Muscle of arm (tissue), 12 donors: ENCODE data around the gene NUB1. TPM values are rescaled to one million over a fixed set of nuclear protein-coding genes. Genes with fewer than 3 reads are reported as not detected.

Source experiments
- DNase-seq: peaks from one replicate; pipeline ENCODE4 v3.0.0-alpha.2; 2013
- polyA plus RNA-seq, 12 donors: library from polyadenylated mRNA; unstranded; fragments of 120-200 nt; gene quantifications; one replicate each; pipeline ENCODE4 v1.2.1, GENCODE V29; 2013; ENCODE audit not compliant: insufficient read length in 12 of 12

The NUB1 gene
- polyA plus RNA-seq, 12 donors = 31.4 to 76.1 (median 40.6) TPM; not detected in 1

- no peak for DNase-seq
Measured at GRCh38 chr7:151402029-151402835, 60.6 kb downstream of the NUB1 start.

- no peak for DNase-seq
Measured at GRCh38 chr7:151403764-151404163, 62.2 kb downstream of the NUB1 start.

GRCh38 chr7:151404216-151405011, 62.8 kb downstream of the NUB1 start:
- no peak for DNase-seq

GRCh38 chr7:151405056-151405455, 63.4 kb downstream of the NUB1 start:
- DNase-seq = no peak

- no peak for DNase-seq
Measured at GRCh38 chr7:151405588-151405987, 64.0 kb downstream of the NUB1 start.

- DNase-seq = no peak
Measured at GRCh38 chr7:151406051-151406875, 64.7 kb downstream of the NUB1 start.

- DNase-seq = no peak
Measured at GRCh38 chr7:151406886-151407583, 65.4 kb downstream of the NUB1 start.

GRCh38 chr7:151408498-151408838, 66.9 kb downstream of the NUB1 start:
- no peak for DNase-seq

GRCh38 chr7:151408839-151409666, 67.4 kb downstream of the NUB1 start:
- no peak for DNase-seq

- no peak for DNase-seq
Measured at GRCh38 chr7:151409667-151410404, 68.2 kb downstream of the NUB1 start, which contains the start of gene WDR86. WDR86 (minus strand) TSS chr7:151410038; CDS start chr7:151409589, 449 bp downstream.

- no peak for DNase-seq
Measured at GRCh38 chr7:151410405-151411390, 69.1 kb downstream of the NUB1 start.

- no peak for DNase-seq
Measured at GRCh38 chr7:151411551-151411950, 69.9 kb downstream of the NUB1 start.

- no peak for DNase-seq
Measured at GRCh38 chr7:151412318-151412717, 70.7 kb downstream of the NUB1 start.

- DNase-seq = no peak
Measured at GRCh38 chr7:151413241-151413640, 71.6 kb downstream of the NUB1 start.

GRCh38 chr7:151415375-151416105, 73.9 kb downstream of the NUB1 start:
- DNase-seq = no peak

GRCh38 chr7:151416112-151416940, 74.7 kb downstream of the NUB1 start:
- DNase-seq = no peak

GRCh38 chr7:151416941-151417315, 75.3 kb downstream of the NUB1 start:
- DNase-seq = no peak
